AG09319 (cell line): ENCODE results near the gene PCDH15.

ENCODE experiments used
- DNase-seq: peaks from one replicate; pipeline ENCODE4 v3.0.0-alpha.2; 2010; ENCODE audit warnings: low read depth; ENCODE audit errors: extremely low read depth
- CTCF ChIP-seq: IDR thresholded peaks from 2 replicates; pipeline ENCODE4 v1.5.1; 2011; ENCODE audit warnings: low read depth, mild to moderate bottlenecking, inconsistent platforms, low read length, moderate library complexity

Gene PCDH15

GRCh38 chr10:54194806-54195205 lies 606.2 kb downstream of the PCDH15 start:
- no peak for TF ChIP-seq CTCF
- DNase-seq, result no peak

DNA sequence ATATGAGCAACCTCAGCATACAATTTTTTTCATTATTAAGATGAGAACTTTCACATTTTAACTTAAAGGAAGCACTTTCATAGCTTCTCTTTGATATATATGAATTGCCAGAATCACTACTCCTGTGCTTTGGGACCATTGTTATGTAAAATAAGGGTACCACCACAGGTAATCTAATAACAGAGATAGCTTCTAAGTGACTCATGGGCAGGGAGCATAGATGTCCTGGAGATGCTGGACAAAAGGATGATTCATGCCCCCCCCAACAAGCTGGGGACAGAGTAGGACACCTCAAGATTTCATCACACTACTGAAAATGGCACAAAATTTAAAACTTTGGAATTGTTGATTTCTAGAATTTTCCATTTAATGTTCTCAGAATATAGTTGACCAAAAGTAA lies 641.1 kb downstream of the PCDH15 start:
- no peak for TF ChIP-seq CTCF
- DNase-seq, result no peak

- no peak for DNase-seq
- TF ChIP-seq CTCF, result no peak
Observed at GRCh38 chr10:54148508-54148907, 652.5 kb downstream of the PCDH15 start.

DNA sequence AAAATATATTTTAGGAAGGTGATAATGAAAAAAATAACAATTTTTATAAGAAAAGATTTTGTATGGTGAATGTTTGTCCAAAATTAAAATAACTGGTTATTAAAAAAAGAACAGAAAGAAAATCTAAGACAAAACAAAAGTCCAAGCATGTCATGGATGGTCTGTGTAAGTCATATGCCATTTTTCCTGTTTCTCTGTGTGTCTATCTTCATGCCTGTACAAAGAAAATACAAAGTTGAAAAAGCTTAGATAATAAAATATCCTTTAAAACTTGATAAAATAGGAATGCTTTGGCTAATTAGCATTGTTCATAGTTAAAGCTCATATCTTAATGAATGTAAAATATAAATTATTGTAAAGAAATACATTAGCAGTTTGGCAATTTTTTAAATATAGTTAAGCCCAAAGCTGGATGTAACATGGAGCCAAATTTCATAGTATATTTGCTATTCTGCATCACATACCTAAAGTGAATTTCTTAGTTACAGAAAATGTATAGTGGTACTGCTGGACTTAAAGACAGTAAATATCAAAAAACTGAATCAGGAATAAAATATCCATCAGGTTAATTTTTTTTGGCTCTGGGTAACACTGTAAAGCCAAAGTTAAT lies 661.1 kb downstream of the PCDH15 start:
- no peak for TF ChIP-seq CTCF
- no peak for DNase-seq

- DNase-seq, result no peak
- no peak for TF ChIP-seq CTCF
Observed at GRCh38 chr10:54137396-54137795, 663.6 kb downstream of the PCDH15 start.

- no peak for DNase-seq
Observed at GRCh38 chr10:54133203-54133602, 667.8 kb downstream of the PCDH15 start.

GRCh38 chr10:54131833-54132232 lies 669.2 kb downstream of the PCDH15 start:
- TF ChIP-seq CTCF, result no peak
- no peak for DNase-seq

More at GRCh38 chr10:54133203-54133602, 667.8 kb downstream of the PCDH15 start:
- TF ChIP-seq CTCF, result no peak
